ENCODE results near the gene NAV2.

Gene NAV2

DNA sequence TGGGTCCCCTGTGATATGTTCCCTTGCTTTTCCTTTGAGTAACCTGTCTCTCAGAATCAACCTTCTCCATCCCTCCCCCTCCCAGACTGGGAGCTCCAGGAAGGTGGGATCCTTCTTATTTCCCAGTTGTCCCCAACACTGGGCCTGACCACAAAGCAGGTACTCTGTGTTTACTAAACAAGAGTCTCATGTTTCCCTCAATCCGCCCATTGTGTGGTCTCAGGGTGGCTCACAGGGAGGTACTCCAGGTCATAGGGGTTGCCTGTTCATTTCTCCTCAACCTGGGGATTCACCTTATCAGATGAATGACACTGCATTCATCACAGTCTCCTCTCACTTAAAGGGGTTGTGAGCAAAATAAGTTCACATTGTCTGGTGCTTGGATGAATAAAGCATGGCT lies 26.4 kb upstream of the NAV2 start:
- DNase-seq = no peak

DNA sequence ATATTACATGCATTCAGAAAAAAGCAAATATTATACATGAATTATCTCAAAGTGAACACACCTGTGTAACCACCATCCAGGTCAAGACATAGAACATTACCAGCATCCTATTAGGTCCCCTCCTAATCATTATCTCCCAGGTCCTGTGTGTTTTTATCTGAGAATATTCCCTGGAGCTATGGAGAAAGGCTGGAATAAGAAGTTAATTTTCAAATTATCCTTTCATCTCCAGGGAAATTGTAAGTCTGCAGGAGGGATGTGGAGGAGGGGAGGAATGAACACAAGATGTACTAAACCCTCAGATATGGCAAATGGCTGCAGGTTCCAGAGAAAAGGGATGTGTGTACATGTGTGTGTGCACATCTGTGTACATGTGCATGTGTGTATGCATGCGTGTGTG lies 25.2 kb upstream of the NAV2 start:
- no peak for DNase-seq

DNA sequence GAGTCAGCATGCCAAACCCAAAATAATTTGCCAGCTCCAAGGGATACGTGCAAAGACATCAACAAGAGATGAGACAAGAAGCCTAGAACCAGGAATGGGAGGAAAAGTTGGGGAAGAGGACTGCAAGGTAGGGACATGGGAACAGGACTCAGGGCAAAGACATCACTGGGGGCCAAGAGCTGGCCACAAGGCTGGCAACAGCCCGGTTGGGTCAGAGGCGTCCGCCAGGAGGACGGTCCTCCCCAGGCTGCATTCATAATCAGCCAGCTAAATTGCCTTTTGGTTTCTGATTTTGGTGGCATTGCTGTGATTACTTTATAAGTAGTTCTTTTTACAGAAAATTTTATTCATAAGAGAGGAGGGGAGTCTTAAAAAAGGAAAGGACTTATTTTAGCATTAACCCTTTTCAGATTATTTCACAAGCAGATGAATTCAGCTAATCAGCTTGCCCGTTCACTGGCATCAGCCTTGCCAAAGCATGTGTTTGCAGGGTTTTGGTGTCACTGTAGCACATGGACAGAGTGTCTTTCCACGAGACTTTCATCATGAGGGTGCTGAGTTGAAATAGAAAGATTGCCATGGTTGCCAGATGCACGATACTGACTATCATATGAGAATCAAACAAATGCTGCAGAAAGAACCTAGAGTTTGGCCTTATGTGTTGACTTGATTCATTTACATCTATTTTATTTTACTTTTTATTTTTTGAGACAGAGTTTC lies 23.2 kb upstream of the NAV2 start:
- DNase-seq = no peak

DNA sequence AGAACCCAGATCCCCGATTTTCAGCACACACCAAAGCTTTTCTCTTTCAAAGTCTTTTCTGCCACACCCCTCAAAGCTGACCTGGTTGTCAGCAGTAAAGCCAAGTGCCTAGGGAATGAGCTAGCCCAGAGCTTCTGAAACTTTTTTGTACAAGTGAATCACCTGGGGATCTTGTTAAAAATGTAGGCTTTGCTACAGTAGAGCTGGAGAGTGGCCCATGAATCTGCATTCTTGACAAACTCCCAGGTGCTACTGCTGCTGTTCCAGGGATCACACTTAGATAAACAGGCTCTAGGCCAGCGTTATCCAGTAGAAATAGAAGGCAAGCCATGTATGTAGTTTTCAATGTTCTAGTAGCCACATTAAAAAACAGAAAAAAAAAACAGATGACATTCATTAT lies 21.8 kb upstream of the NAV2 start:
- DNase-seq = no peak

DNA sequence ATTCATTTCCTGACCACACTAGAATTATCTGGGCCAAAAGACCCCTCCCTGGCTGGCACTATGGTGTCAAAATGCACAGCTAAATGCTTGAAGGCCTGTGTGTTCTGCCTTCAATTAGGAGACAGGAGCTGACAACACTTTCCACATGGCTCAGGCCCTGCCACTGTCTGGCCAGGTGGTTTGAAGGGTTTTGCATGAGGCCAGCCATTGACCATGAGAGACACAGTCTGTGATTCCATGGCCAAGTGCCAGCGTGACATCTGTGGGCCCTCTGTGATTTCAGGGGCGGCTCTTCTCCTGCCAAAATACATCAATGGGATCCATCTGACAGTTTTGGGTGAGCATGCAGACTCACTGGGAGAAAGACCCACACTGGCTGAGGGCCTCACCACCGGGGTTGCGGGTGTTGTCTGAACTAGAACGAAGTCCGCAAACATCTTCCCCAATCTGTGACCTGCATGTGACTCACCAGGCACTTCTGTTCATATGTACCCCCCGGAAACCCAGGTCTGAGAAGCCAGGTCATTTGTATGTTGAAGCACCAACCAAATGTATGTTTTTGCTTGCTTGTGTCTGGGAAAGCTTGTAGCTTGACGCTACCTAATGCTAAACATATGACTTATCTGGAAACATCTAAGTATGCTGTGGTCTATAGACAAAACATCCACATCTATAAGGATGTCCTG lies 20.7 kb upstream of the NAV2 start:
- DNase-seq = no peak

DNA sequence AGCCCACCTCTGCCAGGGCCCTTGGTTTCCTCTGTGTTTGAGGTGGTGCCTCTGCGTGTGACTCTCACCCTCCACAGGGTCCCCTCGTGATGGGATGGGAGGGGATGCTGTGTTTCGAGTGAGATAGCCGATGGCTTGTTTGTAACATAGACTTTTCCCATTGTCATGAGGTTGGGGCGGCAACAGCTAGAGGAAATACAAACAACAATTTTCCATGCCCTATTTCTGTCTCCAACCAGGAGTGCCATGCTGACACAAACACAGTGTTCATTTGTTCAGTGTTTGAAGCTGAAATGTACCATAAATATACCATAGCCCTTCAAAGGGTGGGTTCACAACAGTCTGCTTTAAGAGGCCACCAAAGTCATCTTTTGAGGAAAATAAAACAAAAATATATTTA lies 19.5 kb upstream of the NAV2 start:
- DNase-seq = no peak

DNA sequence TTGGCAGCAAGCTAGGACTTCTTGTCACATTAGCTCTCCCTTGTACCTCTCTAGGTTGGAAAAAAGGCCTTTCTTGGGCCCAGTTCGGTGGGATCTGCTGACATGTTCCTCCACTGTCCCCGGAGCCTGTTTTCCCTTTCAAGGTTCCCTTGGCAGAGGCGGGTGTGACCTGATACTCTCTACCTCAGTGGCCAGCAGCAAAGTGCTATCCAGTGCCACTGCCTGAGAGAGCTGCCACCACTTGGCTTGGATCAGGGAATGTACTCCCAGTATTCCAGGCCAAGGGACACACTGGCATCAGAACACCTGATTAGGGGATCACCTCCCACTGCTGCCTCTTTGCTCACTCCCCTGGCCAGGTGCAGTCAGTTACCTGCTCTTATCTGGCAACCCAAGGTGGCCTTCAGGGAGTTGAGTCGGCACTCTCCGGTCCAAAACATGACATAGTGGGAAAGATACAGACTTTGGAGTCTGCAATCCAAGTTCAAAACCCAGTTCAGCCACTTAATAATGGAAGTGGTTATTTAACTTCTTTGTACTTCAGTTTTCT lies 17.8 kb upstream of the NAV2 start:
- DNase-seq = no peak

DNA sequence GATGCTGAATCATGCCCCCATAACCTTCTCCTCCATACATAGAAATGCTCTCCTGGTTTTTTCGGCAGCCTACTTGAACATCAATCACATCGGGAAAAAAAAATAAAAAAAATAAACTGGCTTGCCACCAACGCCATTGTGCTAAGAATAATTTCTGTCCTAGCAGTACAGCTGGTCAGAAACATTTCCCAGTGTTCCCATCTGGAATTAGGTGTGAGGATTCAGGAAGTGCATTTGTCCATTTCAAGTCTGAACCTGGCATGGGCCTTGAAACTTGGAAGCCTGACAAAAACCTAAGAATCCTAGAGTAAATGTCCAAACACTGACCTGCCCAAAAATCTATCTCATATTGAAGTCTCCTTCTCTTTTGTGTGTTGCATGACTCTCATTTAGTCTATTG lies 16.6 kb upstream of the NAV2 start:
- DNase-seq = no peak

DNA sequence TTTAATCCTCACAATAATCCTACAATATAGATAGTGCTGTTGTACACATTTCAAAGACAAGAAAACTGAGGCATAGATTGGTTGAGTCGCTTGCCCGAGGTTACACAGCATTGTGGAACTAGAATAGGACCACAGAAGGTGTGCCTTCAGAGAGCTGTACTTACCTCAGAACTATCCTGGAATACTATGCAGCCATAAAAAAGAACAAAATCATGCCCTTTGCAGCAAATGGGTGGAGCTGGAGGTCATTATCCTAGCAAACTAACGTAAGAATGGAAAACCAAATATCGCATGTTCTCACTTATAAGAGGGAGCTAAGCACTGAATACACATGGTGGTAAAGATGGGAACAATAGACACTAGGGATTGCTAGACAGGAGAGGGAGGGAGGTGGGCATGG lies 15.7 kb upstream of the NAV2 start:
- DNase-seq = no peak

DNA sequence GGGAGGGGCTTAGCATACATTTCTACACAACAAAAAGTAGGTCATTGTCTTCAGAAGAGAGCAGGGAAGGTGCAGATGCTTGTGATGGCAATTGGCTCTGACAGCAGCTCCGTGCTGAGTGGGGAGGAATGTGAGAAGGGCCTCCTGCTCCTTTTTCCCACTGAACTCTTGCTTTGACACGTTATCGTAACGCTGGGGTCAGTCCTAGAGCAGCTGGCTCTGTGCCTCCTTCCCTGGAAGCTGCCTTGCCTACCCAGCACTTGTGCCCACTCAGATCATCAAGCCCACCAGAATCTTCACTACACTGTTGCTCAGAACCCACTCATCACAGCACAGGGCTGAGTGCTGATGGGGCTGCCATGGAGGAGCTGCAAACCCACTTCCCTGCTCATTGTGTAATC lies 14.9 kb upstream of the NAV2 start:
- no peak for DNase-seq

DNA sequence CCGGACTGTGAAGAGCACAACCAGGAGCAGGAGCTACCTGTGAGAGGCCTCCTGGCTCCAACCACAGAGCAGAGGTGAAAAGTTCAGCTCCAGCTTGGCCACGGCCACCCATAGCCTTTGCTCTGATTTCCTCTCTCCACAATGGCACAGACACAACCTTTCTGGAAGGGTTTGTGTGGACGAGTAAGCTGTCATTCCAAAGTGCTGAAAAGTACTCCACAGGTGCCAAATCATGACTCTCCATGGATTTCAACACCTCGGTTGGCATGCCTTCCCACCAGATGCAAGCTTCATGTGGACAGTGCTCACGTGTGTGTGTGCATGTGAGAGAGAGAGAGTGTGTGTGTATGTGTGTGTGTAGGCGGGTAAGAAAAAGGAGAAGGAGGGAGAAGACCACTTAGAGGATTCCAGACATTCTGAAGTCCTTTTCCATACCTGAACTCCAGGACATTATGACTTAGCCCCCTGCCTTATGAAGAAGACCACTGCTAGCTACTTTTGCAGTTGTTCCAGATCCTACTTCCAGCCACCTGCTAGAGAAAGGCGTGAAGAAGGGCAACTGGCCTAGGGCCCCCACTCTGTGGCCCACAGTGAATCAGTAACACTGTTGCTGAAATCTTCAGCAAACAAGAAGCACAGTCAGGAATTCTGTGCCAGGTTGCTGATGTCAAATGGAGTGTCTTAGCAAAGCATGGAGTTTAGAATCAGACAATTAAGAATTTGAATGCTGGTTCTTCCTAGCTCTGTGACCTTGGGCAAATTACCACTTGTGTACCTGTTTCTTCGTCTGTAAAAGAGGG lies 13.9 kb upstream of the NAV2 start:
- DNase-seq = no peak

DNA sequence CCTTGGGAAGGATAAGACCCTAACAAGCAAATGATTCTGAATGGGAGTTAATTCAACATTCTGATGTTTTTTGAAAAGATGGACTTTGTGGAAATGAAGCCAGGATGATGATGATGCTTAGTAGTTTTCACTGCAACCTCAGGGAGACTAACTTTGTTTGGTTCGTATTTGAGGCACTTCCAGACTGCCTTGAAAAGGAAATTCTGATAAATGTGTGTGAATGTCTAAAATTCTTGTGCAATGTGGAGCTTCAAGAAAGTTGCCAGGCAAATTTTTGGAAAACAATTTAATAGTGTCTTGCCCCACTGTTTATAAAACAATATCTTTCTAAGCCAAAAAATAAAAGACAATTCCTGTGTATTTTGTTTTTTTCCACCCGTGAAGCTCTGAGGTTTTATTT lies 11.2 kb upstream of the NAV2 start:
- DNase-seq = no peak

DNA sequence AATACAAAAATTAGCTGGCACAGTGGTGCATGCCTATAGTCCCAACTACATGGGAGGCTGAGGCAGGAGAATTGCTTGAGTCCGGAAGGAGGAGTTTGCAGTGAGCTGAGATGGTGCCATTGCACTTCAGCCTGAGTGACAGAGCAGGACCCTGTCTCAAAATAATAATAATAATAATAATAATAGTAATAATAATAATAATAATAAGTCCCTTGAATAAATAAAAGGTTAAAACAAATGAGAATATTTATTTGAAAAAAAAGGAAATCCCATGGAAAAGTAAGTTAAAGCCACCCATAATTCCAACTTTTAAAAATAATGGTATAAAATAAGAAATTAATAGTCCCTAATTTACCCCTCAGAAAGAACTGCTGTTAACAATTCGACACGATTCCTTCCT lies 10.0 kb upstream of the NAV2 start:
- DNase-seq = no peak

DNA sequence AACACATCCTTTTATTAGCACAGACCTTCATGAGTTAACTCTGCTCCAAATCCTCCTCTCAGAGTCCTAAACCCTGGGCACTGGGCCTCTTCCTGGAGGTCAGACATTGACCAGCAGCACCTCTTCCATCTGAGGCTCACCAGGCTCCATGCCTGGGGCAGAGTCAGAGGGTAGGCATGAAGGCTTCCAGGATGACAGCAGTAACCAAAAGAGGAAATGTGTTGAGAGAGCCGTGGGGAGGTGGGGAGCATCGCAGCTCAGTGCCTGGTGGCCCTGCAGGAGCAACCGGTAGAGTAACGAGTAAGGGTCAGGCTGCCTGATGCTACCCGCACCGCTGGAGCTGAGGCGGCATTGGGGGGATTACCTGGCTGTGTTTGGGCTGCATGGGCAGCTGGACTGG lies 9.4 kb upstream of the NAV2 start:
- no peak for DNase-seq

DNA sequence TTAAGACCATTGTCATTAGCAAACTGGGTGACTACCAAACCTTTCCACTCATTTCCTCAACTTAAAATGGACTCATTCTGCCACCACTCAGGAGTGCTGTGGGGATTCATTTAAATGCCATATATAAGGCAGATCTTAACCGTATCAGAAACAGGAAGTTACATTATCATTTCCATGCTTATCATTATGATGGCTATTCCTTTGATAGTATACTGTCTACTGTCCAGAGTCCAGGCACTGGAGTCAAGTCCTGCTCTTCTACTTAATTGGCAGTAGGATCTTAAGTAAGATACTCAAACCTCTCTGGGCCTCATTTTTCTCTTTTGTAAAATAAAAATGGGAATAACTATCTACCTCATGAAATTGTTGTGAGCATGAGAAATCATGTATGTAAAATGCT lies 8.4 kb upstream of the NAV2 start:
- DNase-seq = no peak

DNA sequence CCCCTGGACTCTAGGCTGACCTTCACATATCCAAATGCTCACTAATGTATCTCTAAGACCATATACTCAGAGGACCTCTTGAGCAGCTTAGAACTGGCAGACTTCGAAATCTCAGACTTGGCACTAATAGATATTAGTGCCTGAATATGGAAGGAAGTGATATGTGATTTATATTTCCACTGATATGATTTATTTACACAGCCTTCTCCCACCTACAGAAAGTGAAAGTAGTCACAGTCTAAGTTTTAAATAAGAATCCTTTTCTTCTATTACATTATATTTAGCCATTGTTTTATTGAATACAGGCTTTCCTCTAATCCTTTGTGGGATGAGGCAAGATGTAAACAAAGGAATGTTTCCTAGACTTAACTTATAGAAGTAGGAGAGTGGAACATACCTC lies 6.7 kb upstream of the NAV2 start:
- no peak for DNase-seq

DNA sequence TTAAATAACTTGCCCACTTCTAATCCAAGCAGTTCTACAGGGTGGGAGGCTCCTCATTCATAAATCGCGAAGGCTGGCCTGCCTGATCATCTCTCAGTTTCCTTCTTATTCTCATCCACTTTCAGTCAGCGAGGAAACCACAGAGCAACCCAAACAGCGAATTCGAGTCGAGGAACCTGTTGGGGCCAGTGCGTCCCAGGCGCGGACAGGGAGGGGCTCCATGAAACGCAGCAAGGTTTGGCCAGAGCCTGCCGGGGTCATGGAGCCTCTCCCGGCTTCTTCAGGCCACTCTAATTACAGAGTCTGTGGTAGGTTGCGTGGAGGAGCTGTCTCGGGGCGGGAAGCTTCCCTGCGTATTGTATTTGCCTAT lies 741 bp upstream of the NAV2 start:
- DNase-seq = peak in 1 of 2 donors; percentile 14

DNA sequence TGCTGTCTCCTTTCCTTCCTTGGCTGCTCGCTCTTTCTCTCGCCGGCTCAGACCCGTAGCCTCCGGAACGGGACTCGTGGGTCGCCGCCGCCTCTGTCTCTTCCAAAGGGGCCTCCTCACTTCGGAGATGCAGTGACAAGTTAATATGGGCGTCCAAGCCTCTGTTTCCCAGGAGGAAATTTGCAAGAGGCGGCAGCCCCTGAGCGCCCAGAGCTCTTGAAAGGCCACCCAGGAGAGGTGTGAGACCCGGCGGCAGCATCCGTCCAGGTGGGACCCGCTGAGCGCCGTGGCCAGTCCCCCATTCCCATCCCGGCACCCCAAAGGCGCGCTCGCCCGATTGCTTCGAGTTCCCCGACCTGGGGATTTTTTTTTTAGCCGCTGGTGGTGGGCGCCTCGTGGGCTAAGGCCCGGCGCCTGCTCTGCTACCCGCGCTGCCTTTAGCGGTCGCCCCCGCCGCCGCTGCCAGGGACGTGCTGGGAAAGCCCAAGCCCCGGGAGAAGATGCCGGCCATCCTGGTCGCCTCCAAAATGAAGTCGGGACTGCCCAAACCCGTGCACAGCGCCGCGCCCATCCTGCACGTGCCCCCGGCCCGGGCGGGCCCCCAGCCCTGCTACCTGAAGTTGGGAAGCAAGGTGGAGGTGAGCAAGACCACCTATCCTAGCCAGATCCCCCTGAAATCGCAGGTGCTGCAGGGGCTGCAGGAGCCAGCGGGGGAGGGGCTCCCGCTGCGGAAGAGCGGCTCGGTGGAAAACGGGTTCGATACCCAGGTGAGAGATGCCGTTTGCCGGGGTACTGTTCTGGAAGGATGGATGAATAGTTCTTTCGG lies 772 bp downstream of the NAV2 start:
- DNase-seq = no peak

DNA sequence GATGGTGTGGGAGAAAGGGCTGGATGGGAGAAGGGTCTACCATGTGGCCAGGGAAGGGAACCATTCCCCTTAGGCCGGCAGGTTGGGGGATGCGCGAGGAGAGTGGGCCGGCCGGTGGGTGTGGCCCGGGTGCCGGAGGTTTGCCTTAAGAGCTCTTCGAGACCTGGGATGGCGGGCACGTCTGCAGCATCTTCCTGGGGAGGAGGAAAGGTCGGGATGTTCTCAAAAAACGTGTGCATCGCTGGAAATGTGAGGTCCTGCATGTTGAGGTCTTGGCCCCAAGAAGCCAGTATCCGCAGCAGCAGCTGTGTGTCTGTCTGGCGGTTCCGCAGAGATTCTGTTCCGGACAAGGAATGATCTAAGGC lies 1.4 kb downstream of the NAV2 start:
- no peak for DNase-seq

DNA sequence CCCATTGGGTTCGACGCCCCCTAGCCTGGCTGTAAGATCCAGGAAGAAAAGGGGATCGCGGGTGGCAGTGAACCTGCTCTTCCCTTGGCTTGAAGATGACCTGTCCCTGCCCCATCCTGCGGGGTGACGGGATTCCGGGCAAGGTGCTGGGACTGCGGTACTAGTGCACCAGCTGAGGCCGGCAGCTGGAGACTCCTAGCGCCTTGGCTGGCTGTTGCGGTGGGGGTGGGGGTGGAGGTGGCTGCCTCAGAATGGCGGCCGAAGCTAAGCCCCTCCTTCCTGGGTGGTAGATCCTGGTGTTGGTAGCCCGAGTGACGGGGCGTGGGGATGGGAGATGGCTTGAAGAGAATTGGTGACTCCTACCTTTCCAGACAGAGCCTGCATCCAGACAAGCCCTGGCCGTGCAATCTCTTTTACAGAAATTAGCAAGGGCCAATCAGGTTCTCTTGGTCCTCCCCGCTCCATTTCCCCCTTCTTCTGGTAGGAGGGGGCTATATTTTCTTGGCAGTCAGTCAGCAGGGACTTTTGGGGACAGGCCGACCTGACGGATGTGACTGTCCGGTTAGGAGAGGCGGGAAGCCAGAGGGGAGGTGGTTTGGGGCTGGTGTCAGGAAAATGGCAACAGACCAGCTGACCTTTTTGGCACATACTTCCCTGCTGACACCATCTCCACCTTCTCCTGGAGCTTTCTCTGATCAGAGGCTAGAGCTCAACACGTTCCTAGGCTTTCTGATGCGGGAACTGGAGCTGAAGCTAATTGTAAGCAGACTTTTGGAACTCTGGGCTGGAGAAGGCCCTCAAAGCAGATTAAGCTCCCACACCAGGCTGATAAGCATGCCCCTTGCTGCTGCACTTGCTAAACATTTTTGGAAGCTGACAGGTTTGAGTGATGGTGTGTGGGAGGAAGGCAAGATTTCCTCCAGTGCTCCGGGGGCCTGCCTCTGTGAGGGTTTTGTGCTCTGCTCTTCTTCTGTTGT lies 2.0 kb downstream of the NAV2 start:
- no peak for DNase-seq

DNA sequence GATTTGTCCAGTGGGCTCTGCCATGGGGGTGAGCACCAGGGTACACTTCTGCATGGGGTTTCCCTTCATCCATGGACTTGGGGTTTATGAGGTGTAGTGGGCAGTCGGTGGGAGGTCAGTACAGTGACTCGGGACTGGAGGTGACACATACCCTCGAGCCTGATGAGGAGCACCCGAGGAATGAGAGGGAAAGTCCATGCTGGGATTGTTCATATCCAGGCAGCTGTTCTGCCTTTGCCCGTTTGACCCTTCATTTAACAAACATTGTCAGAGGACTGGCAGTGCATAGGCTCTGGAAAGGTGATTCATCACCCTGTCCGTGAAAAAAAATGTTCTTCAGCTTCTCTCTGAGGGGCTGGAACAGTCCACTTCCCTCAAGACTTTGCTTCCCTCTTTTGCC lies 2.7 kb downstream of the NAV2 start:
- DNase-seq = no peak

DNA sequence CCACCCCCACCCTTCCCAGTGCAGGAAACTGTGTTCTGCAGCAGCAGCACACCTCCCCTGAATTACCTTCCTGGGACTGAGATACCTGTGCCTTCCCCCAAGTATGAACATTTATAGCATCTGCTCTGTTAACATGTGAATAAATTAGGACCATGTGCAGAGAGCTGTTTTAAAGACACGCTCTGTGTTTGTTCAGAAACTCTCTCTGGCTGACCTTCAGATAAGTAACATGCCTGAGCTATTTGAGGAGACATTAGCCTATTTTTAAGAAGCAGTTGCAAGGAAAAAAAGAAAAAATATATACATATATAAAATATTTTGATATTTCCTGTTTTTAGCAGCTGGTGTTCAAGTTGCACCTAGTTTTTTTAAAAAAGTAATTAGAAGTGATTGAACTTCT lies 5.4 kb downstream of the NAV2 start:
- DNase-seq = no peak

Data from CD4-positive, alpha-beta T cell treated with Interleukin-4 for 1 hour (primary cell).